GM10847 (cell line): ENCODE results near the gene WAS.
A peak's percentile ranks its signal among the peaks of the same experiment; 100 is the strongest.

Experiments
- POLR2A ChIP-seq: IDR thresholded peaks from 2 replicates; pipeline ENCODE4 v1.6.1; 2011; ENCODE audit not compliant: insufficient read length; ENCODE audit errors: extremely low read depth

Gene WAS

DNA sequence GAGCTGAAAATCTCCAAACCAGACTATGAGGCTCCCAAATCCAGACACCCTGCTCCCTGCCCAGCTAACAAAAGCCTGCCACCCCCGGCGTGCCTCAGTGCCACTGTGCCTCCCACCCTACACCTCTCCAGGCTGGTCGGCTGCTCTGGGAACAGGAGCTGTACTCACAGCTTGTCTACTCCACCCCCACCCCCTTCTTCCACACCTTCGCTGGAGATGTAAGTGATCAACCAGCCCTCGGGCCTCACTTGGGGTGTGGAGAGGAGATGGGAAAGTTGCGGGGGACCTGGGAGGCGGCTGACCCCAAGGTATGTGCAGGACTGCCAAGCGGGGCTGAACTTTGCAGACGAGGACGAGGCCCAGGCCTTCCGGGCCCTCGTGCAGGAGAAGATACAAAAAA lies 1.8 kb downstream of the WAS start:
- TF ChIP-seq POLR2A: no peak

DNA sequence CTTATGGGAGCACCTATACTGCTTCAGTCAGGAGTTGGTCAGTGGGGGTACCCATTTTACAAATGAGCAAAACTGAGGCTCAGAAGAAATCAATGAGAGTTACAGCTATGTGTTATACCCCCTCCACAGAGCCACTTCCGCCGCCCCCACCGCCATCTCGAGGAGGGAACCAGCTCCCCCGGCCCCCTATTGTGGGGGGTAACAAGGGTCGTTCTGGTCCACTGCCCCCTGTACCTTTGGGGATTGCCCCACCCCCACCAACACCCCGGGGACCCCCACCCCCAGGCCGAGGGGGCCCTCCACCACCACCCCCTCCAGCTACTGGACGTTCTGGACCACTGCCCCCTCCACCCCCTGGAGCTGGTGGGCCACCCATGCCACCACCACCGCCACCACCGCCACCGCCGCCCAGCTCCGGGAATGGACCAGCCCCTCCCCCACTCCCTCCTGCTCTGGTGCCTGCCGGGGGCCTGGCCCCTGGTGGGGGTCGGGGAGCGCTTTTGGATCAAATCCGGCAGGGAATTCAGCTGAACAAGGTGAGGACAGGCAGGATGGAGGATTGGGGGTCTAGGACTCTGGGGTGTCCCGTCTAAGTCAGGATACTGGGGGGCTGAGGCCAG lies 5.0 kb downstream of the WAS start:
- TF ChIP-seq POLR2A: no peak

GRCh38 chrX:48689208-48689920 lies 5.8 kb downstream of the WAS start:
- no peak for TF ChIP-seq POLR2A

DNA sequence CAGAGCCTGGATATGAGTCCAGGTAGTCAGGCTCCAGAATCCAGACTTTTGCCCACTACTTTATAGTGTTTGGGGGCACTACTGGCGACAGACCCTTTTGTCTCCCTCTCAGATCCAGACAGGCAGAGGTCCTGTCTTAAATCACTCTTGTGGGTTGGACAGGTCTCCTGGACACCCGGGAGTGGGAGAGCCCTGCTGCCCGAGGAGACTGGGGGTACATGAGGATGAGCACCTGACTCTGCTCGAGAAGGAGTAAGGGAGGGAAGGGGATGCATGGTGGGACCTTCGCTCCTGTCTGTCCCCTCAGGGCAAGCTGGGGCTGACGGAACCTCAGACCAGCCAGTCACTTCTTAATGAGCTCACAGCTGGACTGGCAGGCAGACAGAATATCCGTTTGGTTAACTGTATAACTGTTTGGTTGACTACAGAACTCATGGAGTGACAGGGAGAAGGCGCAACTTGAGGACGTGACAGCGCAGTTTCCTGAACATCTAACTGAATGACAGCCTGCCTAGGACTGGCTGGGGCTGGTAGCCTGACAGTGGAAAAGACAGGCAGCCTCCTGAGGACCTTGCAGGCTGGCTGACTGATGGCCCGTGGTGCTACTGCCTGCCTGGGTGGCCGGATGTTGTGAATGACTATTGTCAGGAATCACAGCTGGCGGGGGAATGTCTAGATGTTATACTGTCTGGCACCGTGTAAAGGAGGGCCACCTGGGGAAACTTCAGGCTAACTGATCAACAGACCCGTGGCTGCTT lies 11.4 kb downstream of the WAS start:
- no peak for TF ChIP-seq POLR2A

GRCh38 chrX:48695534-48695896 lies 11.9 kb downstream of the WAS start:
- TF ChIP-seq POLR2A: no peak

GRCh38 chrX:48695925-48696300 lies 12.3 kb downstream of the WAS start:
- no peak for TF ChIP-seq POLR2A

DNA sequence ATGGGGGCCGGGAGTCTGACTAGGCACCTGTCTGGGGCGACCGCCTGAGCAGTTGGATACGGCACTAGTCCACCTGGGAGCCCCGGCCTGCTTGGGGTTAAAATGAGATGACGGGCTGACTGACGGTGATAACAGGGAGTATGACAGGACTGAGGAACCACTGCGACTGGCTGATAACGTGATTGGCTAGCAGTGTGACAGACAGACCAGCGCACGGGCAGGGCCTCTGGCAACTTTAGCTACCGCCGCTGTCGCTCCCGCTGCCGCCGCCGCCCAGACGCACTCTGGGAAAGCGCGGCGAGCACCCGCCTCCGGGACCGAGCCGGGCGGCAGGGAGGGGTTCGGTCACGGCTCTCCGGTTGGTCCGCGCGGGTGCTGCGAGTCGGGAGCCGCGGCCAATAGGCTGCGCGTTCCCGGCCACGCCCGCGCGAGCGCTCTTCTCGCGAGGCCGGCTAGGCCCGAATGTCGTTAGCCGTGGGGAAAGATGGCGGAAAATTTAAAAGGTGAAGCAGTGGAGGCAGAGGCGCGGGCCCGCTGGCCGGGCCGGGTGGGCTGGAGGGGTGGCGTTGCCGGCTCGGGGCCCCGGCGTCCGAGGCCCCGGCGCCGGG lies 12.8 kb downstream of the WAS start, which contains the start of gene SUV39H1:
Gene SUV39H1 (plus strand): TSS at position 434 of the 608 bp plus-strand sequence. CDS start 51 bp downstream, at position 485.
- TF ChIP-seq POLR2A: peak; percentile 63

GRCh38 chrX:48696909-48697727 lies 13.5 kb downstream of the WAS start:
- peak; percentile 9 for TF ChIP-seq POLR2A

- TF ChIP-seq POLR2A: no peak
Measured at GRCh38 chrX:48698306-48698705, 14.7 kb downstream of the WAS start.

GRCh38 chrX:48700246-48700645 lies 16.6 kb downstream of the WAS start:
- no peak for TF ChIP-seq POLR2A

- no peak for TF ChIP-seq POLR2A
Measured at GRCh38 chrX:48700951-48701653, 17.5 kb downstream of the WAS start.

GRCh38 chrX:48702032-48702431 lies 18.4 kb downstream of the WAS start:
- TF ChIP-seq POLR2A: no peak

- TF ChIP-seq POLR2A: no peak
Measured at GRCh38 chrX:48702716-48703115, 19.1 kb downstream of the WAS start.

DNA sequence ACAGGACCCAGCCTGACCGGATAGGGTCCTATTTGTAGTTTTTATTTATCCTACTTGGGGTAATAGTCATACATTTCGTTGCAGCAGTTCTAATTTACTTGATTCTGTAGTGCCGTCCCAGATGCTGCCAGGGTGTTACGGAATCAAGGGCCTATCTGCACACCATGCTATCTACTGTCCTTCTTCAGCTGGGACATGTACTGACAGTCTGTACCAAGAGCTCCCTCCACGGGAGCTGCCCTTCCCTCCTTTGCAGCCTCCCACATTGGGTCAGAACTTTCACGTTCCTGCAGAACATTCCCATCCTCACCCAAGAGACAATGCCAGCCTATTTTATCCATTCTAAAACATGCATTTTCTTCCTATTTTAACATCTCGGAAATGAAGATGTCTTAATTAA lies 19.6 kb downstream of the WAS start:
- TF ChIP-seq POLR2A: no peak
